Osteoblast (primary cell): Measurements from ENCODE around the gene OR4E2. TPM values are rescaled to one million over a fixed set of nuclear protein-coding genes. Genes with fewer than 3 reads are reported as not detected.

Experiments
- DNase-seq: peaks from one replicate; pipeline ENCODE4 v3.0.0; 2011; ENCODE audit warnings: low spot score, mixed read lengths; ENCODE audit not compliant: insufficient read length; ENCODE audit errors: missing footprints
- H2AFZ ChIP-seq: 2 replicates; pipeline ENCODE4 v1.6.0; 2011; ENCODE audit warnings: mild to moderate bottlenecking, low read length
- H3K27ac ChIP-seq: 2 replicates; pipeline ENCODE4 v1.5.1; 2011; ENCODE audit warnings: mild to moderate bottlenecking, low read depth, low read length, moderate library complexity
- H3K27me3 ChIP-seq: 2 replicates; pipeline ENCODE4 v1.6.0; 2012; ENCODE audit warnings: mild to moderate bottlenecking, control low read depth, inconsistent platforms, low read length, moderate library complexity; ENCODE audit not compliant: insufficient read depth
- H3K36me3 ChIP-seq: 2 replicates; pipeline ENCODE4 v1.5.1; 2011; ENCODE audit warnings: mild to moderate bottlenecking, low read length, control low read depth, moderate library complexity; ENCODE audit not compliant: insufficient read depth
- H3K4me1 ChIP-seq: 2 replicates; pipeline ENCODE4 v1.5.1; 2011; ENCODE audit warnings: mild to moderate bottlenecking, low read length, control low read depth, moderate library complexity; ENCODE audit not compliant: insufficient read depth
- H3K4me2 ChIP-seq: 2 replicates; pipeline ENCODE4 v1.6.0; 2011; ENCODE audit warnings: mild to moderate bottlenecking, low read length; ENCODE audit not compliant: insufficient read depth
- H3K4me3 ChIP-seq: fragments of 200-600 bp; sonication (generic); 3 replicates; pipeline ENCODE4 v1.5.1; 2012; ENCODE audit warnings: mild to moderate bottlenecking, low read length, inconsistent platforms; ENCODE audit not compliant: insufficient read depth
- H3K79me2 ChIP-seq: 2 replicates; pipeline ENCODE4 v1.6.0; 2012; ENCODE audit warnings: mild to moderate bottlenecking, low read length, control low read depth, inconsistent platforms; ENCODE audit not compliant: insufficient read depth
- H3K9me3 ChIP-seq: 2 replicates; pipeline ENCODE4 v1.5.1; 2011; ENCODE audit warnings: low read depth, low read length, control low read depth
- H4K20me1 ChIP-seq: 2 replicates; pipeline ENCODE4 v1.6.0; 2012; ENCODE audit warnings: mild to moderate bottlenecking, low read length, control low read depth; ENCODE audit not compliant: insufficient read depth
- total RNA-seq: library from RNA; depleted of rRNA; stranded (reverse); fragments of >200 nt; gene quantifications from 2 replicates; pipeline ENCODE4 v1.2.3, GENCODE V29; 2012
- TF ChIP-seq, protein P1 (sequence below): IDR thresholded peaks from 2 replicates; pipeline ENCODE4 v1.5.1; 2011; ENCODE audit warnings: mild to moderate bottlenecking, low read depth, low read length, moderate library complexity; ENCODE audit errors: extremely low read depth

Gene OR4E2
- total RNA-seq, 1 donor, result not detected

DNA sequence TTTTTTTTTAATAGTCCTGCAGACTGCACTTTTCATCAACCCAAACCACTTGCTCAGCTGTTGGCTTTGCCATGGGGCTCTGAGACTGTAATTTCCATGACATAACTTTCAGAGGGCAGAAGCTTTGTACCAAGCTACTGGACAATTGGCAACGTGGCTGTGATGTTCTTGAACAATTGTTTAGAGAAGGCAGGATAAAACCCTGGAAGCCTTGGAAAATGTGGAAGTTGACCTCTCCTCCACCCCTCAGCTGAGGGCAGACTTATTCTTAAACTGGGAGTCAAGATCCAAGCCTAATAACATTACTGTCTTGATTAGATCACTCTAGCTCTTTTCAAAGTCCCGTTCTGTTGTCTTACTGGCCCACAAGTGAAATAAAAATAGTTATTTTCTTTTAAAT, 17.7 kb downstream of the OR4E2 start:
- H3K4me2 ChIP-seq, result no peak overlapping the region
- H3K9me3 ChIP-seq, result no peaks in the 10 kb centered on the region
- no peak overlapping the region for H3K4me3 ChIP-seq
- TF ChIP-seq, protein P1, sequence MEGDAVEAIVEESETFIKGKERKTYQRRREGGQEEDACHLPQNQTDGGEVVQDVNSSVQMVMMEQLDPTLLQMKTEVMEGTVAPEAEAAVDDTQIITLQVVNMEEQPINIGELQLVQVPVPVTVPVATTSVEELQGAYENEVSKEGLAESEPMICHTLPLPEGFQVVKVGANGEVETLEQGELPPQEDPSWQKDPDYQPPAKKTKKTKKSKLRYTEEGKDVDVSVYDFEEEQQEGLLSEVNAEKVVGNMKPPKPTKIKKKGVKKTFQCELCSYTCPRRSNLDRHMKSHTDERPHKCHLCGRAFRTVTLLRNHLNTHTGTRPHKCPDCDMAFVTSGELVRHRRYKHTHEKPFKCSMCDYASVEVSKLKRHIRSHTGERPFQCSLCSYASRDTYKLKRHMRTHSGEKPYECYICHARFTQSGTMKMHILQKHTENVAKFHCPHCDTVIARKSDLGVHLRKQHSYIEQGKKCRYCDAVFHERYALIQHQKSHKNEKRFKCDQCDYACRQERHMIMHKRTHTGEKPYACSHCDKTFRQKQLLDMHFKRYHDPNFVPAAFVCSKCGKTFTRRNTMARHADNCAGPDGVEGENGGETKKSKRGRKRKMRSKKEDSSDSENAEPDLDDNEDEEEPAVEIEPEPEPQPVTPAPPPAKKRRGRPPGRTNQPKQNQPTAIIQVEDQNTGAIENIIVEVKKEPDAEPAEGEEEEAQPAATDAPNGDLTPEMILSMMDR, result no peak
- no peaks in the 10 kb centered on the region for H3K4me1 ChIP-seq
- H4K20me1 ChIP-seq, result no peaks in the 10 kb centered on the region
- no peak overlapping the region for H3K27ac ChIP-seq
- DNase-seq, result no peak
- H2AFZ ChIP-seq, result no peak overlapping the region
- no peaks in the 10 kb centered on the region for H3K27me3 ChIP-seq
- no peaks in the 10 kb centered on the region for H3K79me2 ChIP-seq
- H3K36me3 ChIP-seq, result no peaks in the 10 kb centered on the region

DNA sequence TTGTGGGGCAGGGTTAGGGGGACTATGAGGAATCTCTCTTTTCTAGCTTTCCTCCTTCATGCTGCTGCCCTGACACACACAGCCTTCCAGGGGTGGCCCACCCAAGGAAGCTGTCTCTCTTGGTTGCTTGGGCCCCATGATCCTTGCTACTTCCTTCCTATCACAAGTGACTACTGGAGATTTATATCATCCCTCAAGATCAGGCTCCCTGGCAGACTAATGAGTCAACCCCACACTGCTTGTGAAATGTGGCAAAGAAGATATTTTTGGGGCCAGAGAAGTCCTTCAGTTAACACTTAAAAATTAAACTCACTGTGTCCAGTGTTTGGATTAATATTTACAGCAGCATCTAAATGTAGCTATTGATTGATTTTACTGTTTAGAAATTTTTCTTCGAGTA, 18.5 kb downstream of the OR4E2 start:
- TF ChIP-seq, protein P1, result no peak
- no peak overlapping the region for H3K27ac ChIP-seq
- no peaks in the 10 kb centered on the region for H3K27me3 ChIP-seq
- no peaks in the 10 kb centered on the region for H4K20me1 ChIP-seq
- H3K79me2 ChIP-seq, result no peaks in the 10 kb centered on the region
- H2AFZ ChIP-seq, result no peak overlapping the region
- no peaks in the 10 kb centered on the region for H3K36me3 ChIP-seq
- no peak for DNase-seq
- H3K4me1 ChIP-seq, result no peaks in the 10 kb centered on the region
- no peak overlapping the region for H3K4me3 ChIP-seq
- no peak overlapping the region for H3K4me2 ChIP-seq
- H3K9me3 ChIP-seq, result no peaks in the 10 kb centered on the region

DNA sequence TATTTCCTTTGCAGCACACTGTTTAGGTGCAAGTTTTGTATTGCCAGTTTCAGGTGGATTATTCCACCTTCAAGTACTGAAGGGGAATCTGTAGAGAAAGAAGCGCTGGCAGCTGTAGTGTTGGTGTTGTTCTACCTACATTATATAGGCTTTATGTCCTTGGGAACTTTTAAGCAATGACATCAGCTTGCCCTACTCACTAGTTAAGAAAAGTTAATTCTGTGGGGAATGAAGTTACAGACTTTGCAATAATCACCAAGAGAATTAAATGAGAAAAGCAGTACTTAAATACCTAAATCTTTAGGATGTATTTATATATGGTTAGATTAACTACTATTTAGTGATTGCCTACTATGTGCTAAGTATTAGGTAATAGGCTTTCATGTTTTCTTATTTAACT, 20.1 kb downstream of the OR4E2 start, which contains the start of gene OR4E1:
OR4E1 (minus strand) TSS at position 101 of the 400 bp plus-strand sequence. CDS start 2,883 bp downstream, outside the sequence.
- DNase-seq, result no peak
- Histone ChIP-seq H3K79me2 (no peaks in the 10 kb centered on the region), H2AFZ (no peak within 1 kb of the TSS), H3K27ac (no peak within 1 kb of the TSS), H3K36me3 (no peaks in the 10 kb centered on the region), H3K4me2 (no peak within 1 kb of the TSS), H3K9me3 (no peaks in the 10 kb centered on the region), H3K4me1 (no peaks in the 10 kb centered on the region), H3K27me3 (no peaks in the 10 kb centered on the region), H3K4me3 (no peak within 1 kb of the TSS), H4K20me1 (no peaks in the 10 kb centered on the region)
- TF ChIP-seq, protein P1, result no peak

DNA sequence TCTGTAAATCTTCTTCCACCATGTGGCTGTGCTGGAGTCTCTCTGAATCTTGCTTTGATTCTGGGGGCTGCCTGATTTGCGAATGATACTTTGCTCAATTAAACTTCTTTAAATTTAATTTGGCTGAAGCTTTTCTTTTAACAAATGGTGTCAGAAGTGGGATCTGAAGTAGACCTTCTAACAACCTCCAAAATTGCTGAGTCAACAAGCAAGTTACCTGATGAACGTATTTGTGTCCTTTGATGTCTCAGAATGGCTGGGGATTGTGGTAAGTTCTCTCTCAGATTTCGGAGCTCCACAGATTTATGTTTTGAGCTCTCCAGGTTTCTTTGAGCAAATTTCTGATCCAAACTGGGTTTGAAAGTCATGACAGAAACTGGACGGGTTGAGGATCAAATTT, 21.9 kb downstream of the OR4E2 start:
- H4K20me1 ChIP-seq, result no peaks in the 10 kb centered on the region
- no peak for DNase-seq
- no peaks in the 10 kb centered on the region for H3K27me3 ChIP-seq
- H3K36me3 ChIP-seq, result no peaks in the 10 kb centered on the region
- H3K27ac ChIP-seq, result no peak overlapping the region
- H3K4me2 ChIP-seq, result no peak overlapping the region
- no peak overlapping the region for H2AFZ ChIP-seq
- H3K4me1 ChIP-seq, result peaks cover 4% of the 10 kb centered on the region
- H3K79me2 ChIP-seq, result no peaks in the 10 kb centered on the region
- no peak overlapping the region for H3K4me3 ChIP-seq
- TF ChIP-seq, protein P1, result no peak
- no peaks in the 10 kb centered on the region for H3K9me3 ChIP-seq
